Right renal pelvis (tissue), 4 donors: ENCODE data around the gene PDGFC. TPM values are rescaled to one million over a fixed set of nuclear protein-coding genes. Genes with fewer than 3 reads are reported as not detected.

Experiments
- DNase-seq, 4 donors: peaks; one replicate each; pipeline ENCODE4 v3.0.0-alpha.2; 2013; ENCODE audit warnings: low read depth in 4 of 4, low spot score in 3 of 4, missing footprints in 1 of 4
- polyA plus RNA-seq, 4 donors: library from polyadenylated mRNA; unstranded; fragments of 120-200 nt; gene quantifications; one replicate each; pipeline ENCODE4 v1.2.1, GENCODE V29; 2013; ENCODE audit not compliant: insufficient read length in 4 of 4

Gene PDGFC, protein sequence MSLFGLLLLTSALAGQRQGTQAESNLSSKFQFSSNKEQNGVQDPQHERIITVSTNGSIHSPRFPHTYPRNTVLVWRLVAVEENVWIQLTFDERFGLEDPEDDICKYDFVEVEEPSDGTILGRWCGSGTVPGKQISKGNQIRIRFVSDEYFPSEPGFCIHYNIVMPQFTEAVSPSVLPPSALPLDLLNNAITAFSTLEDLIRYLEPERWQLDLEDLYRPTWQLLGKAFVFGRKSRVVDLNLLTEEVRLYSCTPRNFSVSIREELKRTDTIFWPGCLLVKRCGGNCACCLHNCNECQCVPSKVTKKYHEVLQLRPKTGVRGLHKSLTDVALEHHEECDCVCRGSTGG
- polyA plus RNA-seq, result 10 to 100 TPM; 66.2 to 78.5 (median 70.4) TPM

DNA sequence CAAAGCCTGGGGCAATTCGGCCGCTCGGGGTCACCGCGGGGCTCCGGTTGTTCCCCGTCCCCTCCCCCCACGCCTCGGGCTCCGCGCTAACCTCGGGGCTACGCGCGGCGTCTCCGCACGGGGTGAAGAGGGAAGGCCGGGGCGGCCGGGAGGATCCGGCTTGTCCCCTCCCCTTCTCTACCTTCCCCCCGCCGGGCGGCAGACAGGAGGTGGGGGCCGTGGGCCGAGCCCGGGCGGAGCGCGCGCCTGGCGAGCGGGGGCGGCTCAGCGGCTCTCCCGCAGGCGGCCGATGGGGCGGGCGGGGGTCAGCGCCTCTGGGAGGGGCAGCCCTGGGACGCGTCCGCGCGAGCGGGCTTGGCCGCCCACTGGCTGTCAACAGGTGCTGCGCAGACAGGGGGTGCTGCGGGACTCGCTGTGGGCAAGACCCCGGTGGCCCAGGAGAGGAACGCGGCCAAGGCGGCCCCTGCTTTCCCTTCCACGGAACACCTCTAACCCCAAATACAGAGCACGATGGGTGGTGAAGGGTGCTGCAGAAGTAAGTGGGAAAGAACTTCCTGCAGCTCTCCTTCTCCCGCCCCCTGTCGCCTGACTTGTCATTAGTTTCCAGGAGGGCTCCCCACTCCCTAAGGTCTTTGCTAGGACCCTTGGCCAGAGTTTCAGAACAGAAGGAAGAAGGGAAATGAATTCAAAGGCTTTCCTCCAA lies at the start of gene PDGFC:
TSS of gene PDGFC (minus strand) at position 124 of the 703 bp plus-strand sequence. CDS start 896 bp downstream, outside the sequence.
- DNase-seq, result peak in 2 of 4 donors; percentile 56 to 63

DNA sequence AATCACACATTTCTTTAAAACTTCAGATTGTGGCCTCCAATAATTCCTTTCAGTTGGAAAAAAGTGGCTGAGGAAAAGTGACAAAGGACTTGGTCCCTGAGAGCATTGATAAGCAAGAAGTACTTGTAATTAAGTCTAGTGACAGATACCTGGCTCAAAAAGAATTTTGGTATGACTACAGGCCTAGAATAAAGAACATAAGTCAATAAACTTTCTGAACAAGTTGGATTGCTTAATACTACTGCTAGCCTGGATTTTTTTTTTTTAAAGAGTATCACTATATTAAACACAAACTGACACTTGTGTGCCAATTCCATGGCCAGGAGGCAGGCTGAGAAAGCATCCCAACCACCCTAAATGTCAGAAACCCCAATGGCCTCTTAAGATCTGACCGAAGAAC lies 49.3 kb upstream of the PDGFC start:
- no peak for DNase-seq

DNA sequence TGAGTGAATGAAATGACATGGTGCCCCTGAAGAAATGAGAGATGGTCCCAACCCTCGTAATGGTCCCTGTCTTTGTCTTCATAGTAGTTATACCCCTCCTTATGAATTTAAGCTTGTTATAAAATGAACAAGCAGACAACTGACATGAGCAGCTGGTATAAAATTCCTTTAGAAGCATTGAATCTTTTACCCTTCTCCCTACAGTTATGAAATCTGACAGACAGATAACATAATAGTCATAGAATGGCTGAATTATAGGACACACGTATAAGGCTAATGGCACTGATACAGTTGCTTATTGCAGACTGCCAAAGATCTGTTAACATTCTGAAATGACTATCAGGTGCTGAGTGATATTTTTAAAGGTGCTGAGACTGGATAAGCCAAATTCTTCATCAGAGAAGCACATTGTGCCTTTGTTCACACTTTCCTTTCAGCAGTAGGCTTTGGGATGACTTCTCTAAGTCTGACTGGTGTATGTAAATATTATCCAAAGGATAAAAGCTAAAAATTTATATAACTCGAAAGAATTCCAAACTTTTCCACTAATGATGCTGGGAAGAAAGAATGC lies 47.4 kb upstream of the PDGFC start:
- no peak for DNase-seq

DNA sequence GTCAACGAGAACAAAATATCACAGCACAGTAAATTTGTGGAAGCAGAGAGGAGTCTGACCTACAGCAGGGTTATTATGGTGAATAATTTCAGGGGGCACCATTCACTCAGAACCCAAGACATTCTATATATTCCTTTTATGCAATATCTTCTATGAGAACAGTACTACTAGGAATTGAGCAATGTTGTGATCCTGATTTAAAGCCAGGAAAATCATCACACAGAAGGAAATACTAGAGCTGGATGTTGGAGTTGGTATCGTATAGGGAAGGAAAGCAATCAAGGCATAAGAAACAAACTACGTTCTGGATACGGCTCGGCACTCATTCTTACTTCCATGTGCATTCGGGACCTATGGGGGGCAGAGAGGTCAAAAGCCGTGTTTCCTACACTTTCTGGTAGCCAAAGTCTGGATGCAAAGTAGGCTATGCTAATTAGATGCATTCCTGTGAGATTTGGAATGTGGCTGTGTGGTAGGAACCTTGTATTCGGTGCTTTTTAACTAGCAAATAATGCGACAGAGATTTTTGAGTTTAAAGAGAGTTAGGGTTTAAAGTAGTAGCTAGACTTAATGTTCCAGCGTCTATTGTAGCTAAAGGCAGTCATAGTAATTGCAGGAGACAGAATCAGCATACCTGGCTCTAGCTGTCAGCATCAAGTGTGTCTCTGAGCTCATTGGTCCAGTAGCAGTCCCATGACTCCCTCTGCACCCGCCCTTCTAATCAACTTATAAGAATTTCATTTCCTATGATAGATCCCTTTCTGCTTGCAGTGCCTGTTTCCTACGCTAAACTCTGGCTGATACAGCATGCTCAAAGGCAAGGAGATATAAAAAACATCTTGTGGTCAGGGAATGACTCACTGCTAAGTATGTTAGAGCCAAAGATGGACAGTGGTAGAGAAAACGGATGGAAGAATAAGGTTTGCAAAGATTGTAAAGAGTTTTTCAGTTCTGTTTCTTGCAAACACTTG lies 43.3 kb upstream of the PDGFC start:
- DNase-seq, result no peak

GRCh38 chr4:157013656-157014055 lies 42.1 kb upstream of the PDGFC start:
- DNase-seq, result no peak

DNA sequence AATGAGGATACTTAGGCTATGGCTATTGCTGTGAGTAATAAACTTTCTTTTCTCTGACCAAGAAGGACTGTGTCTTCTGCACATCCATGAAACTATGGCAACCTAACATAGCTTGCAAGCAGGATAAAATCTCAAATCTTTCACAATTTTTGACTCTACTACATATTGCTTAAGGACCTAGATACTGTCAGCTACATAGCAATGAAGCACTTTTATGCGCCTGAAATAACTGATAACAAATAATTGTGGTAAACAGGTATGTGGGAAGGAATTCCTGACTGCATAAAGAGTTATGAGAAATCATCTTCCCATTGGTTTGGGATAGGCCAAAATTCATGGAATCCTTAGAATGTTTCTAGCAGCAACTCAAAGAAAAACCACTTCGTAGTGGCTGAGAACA lies 41.2 kb upstream of the PDGFC start:
- DNase-seq, result no peak

DNA sequence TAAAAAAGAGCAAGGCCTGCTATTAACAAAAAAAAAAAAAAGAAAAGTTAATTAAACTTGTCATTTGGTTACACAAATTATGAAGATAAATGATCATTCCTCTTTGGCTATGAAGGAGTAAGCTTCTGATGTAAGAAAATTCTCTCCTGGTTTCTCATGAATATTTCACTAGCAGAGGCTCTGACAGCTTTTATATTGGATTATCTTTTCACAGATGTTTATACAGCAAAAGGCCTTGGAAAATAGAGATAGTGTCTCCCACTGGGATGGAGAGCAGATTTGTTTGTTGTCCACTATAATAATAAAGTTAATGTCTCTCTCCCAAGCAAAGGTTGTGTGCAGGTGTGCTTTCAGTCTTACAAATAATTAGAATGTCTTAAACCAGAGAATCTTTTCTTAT lies 40.7 kb upstream of the PDGFC start:
- DNase-seq, result no peak

GRCh38 chr4:157010630-157011029 lies 39.0 kb upstream of the PDGFC start:
- no peak for DNase-seq

DNA sequence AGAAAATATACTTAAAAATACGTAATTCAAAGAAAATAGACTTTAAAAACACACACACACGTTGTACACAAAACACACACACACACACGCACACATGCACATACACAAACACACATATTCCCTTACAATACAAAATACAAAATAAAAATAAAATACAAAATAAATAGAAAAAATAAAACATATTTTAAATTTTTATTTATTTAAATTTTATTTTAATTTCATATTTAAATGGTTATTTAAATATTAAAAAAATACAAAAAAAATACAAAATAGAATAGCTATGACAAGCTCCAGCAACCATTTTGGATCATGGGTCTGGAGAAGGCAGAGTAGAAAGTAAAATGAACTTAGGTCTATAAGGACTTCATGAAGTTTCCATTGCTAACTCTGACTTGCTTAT lies 34.2 kb upstream of the PDGFC start:
- DNase-seq, result no peak

GRCh38 chr4:157005193-157005592 lies 33.6 kb upstream of the PDGFC start:
- DNase-seq, result no peak

- no peak for DNase-seq
Measured at GRCh38 chr4:157004279-157005161, 32.9 kb upstream of the PDGFC start.

GRCh38 chr4:156999175-156999517 lies 27.5 kb upstream of the PDGFC start:
- peak; percentile 61 to 85 (median 74) for DNase-seq

GRCh38 chr4:156998500-156999174 lies 27.0 kb upstream of the PDGFC start:
- DNase-seq, result no peak

- no peak for DNase-seq
Measured at GRCh38 chr4:156992943-156993342, 21.3 kb upstream of the PDGFC start.

GRCh38 chr4:156991161-156991560 lies 19.6 kb upstream of the PDGFC start:
- no peak for DNase-seq

DNA sequence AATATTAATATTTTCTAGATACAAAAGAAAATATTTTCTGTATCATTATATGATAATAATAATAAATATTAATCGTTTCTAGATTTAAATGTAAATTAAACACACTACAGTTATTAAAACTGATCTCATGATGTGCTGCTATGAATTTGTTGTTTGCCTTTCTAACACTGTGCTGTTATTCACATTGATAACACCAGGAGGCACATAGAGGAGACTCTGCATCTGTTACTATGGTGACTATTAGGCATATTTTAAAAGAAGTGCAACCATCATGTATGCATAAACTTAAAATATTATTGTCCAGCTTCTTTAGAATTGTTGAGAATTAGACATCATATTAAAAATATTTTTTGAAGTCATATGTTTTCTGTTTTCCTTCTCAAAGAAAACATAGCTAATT lies 11.8 kb upstream of the PDGFC start:
- no peak for DNase-seq

DNA sequence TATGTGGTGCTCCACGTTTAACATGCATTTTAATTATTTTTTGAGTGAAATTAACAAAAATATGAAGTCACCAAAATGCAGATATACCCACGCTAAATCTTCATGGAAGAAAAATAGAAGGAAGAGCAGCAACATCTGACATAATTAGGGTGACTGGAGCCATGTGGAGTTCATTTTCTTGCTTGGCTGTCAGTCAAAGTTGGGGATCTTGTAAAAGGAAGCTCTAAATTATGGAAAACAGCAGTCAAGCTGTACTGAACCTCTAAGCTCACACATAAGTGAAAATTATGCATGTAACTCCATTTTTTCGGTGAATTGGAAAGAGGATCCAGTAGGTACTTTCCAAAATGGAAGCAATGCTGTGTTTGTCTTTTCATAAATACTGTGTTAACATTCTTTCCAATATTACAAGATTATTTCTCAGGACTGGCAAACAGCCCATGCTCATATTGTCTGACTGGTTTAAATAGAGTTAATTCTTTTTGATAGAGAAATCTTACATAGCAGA lies 9.7 kb upstream of the PDGFC start:
- no peak for DNase-seq

DNA sequence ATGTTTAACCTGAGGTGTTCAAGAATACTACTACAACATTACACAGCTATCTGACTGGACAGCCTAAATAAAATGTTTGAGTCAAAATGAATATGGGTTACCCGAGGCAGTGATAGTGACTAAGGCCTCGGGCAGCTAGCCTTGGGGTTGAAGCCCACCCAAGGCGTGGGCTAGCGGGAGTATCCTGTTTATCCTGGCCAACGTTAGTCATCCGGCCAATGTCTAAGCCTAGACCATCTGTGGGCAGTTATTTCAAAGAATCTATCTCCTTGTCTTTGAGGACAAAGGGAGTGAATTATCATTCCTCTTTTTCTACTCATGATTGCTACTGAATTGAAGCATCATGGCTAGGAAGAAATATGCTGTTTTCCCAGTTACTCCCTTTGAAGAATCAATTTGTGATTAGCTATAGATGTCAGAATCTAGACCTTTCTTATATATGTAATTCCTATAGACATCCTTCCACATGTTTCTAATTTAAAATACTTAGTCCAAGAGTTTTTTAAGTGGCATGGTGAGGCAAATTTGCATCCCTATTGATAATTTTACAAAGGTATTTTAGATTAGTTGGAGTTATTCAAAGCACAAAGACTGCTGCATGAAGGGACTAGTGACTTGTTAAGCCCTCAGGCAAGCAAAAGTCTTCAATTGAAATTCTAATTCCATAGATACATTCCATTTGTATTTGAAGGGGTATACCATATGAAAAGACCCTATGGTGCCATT lies 6.0 kb upstream of the PDGFC start:
- DNase-seq, result no peak
